Epithelial cell of esophagus (primary cell): ENCODE measurements around the gene TMEM178B.
"Not testable (repeated sequence)": the region's sequence is repeated elsewhere in the genome, so short reads cannot be mapped to it uniquely, and the experiment has no call there.

Experiments used
- DNase-seq: peaks from one replicate; pipeline ENCODE4 v3.0.0; 2010; ENCODE audit warnings: low read depth
- H3K4me3 ChIP-seq: 2 replicates; pipeline ENCODE4 v1.5.1; 2011; ENCODE audit warnings: mild to moderate bottlenecking, low read length, control low read depth
- CTCF ChIP-seq: IDR thresholded peaks from 2 replicates; pipeline ENCODE4 v1.5.1; 2011; ENCODE audit warnings: low read depth, mild to moderate bottlenecking, low read length, control low read depth, inconsistent platforms; ENCODE audit not compliant: insufficient read depth; ENCODE audit errors: missing control alignments

The TMEM178B gene

GRCh38 chr7:141073641-141074161 is at the start of gene TMEM178B:
TMEM178B (plus strand) TSS chr7:141074064.
- no peak for TF ChIP-seq CTCF
- DNase-seq, result no peak
- H3K4me3 ChIP-seq, result peak within 1 kb of the TSS; percentile 40

GRCh38 chr7:141024668-141025067 is 49.2 kb upstream of the TMEM178B start:
- no peak for DNase-seq
- H3K4me3 ChIP-seq, result no peak overlapping the region
- no peak for TF ChIP-seq CTCF

- DNase-seq, result no peak
- TF ChIP-seq CTCF, result no peak
- no peak overlapping the region for H3K4me3 ChIP-seq
These were observed 46.8 kb upstream of the TMEM178B start for GRCh38 chr7:141027043-141027442.

- no peak overlapping the region for H3K4me3 ChIP-seq
- TF ChIP-seq CTCF, result no peak
- DNase-seq, result no peak
These were observed 45.1 kb upstream of the TMEM178B start for GRCh38 chr7:141028767-141029166.

- not testable (repeated sequence) for DNase-seq, H3K4me3 ChIP-seq
These were observed 41.1 kb upstream of the TMEM178B start for GRCh38 chr7:141032539-141033323.

- not testable (repeated sequence) for DNase-seq, H3K4me3 ChIP-seq
These were observed 35.8 kb upstream of the TMEM178B start for GRCh38 chr7:141038100-141038499.

GRCh38 chr7:141039376-141039775 is 34.5 kb upstream of the TMEM178B start:
- no peak overlapping the region for H3K4me3 ChIP-seq
- no peak for DNase-seq
- TF ChIP-seq CTCF, result no peak

GRCh38 chr7:141042222-141043193 is 31.4 kb upstream of the TMEM178B start:
- no peak for TF ChIP-seq CTCF

More at GRCh38 chr7:141042222-141043193, 31.4 kb upstream of the TMEM178B start:
- H3K4me3 ChIP-seq, result no peak overlapping the region
- DNase-seq, result peak; percentile 48
